ENCODE data around the gene METTL23. TPM values are rescaled to one million over a fixed set of nuclear protein-coding genes. Genes with fewer than 3 reads are reported as not detected.

The METTL23 gene
- total RNA-seq (2014; rRNA removed; shearing (Covaris generic); ENCODE audit: low replicate concordance): 40.5 and 56.8 TPM in 2 replicates

GRCh38 chr17:76726776-76727718 lies at the start of gene METTL23:
TSS of gene METTL23 (plus strand) at chr17:76726839. CDS start at chr17:76729711, 2,872 bp downstream.
- in situ Hi-C loops (cut with HindIII; ENCODE audit: low pct_unique_long_range_greater_than_20kb, low sequenced_read_pairs): no loop called here
- DNase-seq (ENCODE audit: low read depth): no peak

- in situ Hi-C loops (cut with HindIII; ENCODE audit: low pct_unique_long_range_greater_than_20kb, low sequenced_read_pairs): no loop called here
- DNase-seq (ENCODE audit: low read depth): no peak
Observed at GRCh38 chr17:76677406-76677805, 49.2 kb upstream of the METTL23 start.

- in situ Hi-C loops (cut with HindIII; ENCODE audit: low pct_unique_long_range_greater_than_20kb, low sequenced_read_pairs): no loop called here
- DNase-seq (ENCODE audit: low read depth): no peak
Observed at GRCh38 chr17:76678330-76678729, 48.3 kb upstream of the METTL23 start.

GRCh38 chr17:76679239-76679638 lies 47.4 kb upstream of the METTL23 start:
- in situ Hi-C loops (cut with HindIII; ENCODE audit: low pct_unique_long_range_greater_than_20kb, low sequenced_read_pairs): no loop called here

GRCh38 chr17:76681222-76682137 lies 45.2 kb upstream of the METTL23 start:
- in situ Hi-C loops (cut with HindIII; ENCODE audit: low pct_unique_long_range_greater_than_20kb, low sequenced_read_pairs): no loop called here
- peak; percentile 62 for DNase-seq (ENCODE audit: low read depth)

More at GRCh38 chr17:76679239-76679638, 47.4 kb upstream of the METTL23 start:
- no peak for DNase-seq (ENCODE audit: low read depth)

- DNase-seq (ENCODE audit: low read depth): no peak
- in situ Hi-C loops (cut with HindIII; ENCODE audit: low pct_unique_long_range_greater_than_20kb, low sequenced_read_pairs): no loop called here
Observed at GRCh38 chr17:76682296-76682695, 44.3 kb upstream of the METTL23 start.

GRCh38 chr17:76683011-76683755 lies 43.5 kb upstream of the METTL23 start:
- no peak for DNase-seq (ENCODE audit: low read depth)
- in situ Hi-C loops (cut with HindIII; ENCODE audit: low pct_unique_long_range_greater_than_20kb, low sequenced_read_pairs): no loop called here

GRCh38 chr17:76683921-76684745 lies 42.5 kb upstream of the METTL23 start:
- no peak for DNase-seq (ENCODE audit: low read depth)
- in situ Hi-C loops (cut with HindIII; ENCODE audit: low pct_unique_long_range_greater_than_20kb, low sequenced_read_pairs): no loop called here

- in situ Hi-C loops (cut with HindIII; ENCODE audit: low pct_unique_long_range_greater_than_20kb, low sequenced_read_pairs): no loop called here
- DNase-seq (ENCODE audit: low read depth): no peak
Observed at GRCh38 chr17:76684756-76685155, 41.9 kb upstream of the METTL23 start.

- no peak for DNase-seq (ENCODE audit: low read depth)
- in situ Hi-C loops (cut with HindIII; ENCODE audit: low pct_unique_long_range_greater_than_20kb, low sequenced_read_pairs): no loop called here
Observed at GRCh38 chr17:76685366-76685765, 41.3 kb upstream of the METTL23 start.

GRCh38 chr17:76685846-76686245 lies 40.8 kb upstream of the METTL23 start:
- in situ Hi-C loops (cut with HindIII; ENCODE audit: low pct_unique_long_range_greater_than_20kb, low sequenced_read_pairs): no loop called here
- DNase-seq (ENCODE audit: low read depth): no peak

GRCh38 chr17:76686538-76687297 lies 39.9 kb upstream of the METTL23 start:
- DNase-seq (ENCODE audit: low read depth): peak; percentile 29
- in situ Hi-C loops (cut with HindIII; ENCODE audit: low pct_unique_long_range_greater_than_20kb, low sequenced_read_pairs): no loop called here

- in situ Hi-C loops (cut with HindIII; ENCODE audit: low pct_unique_long_range_greater_than_20kb, low sequenced_read_pairs): no loop called here
- no peak for DNase-seq (ENCODE audit: low read depth)
Observed at GRCh38 chr17:76687298-76688164, 39.1 kb upstream of the METTL23 start.

GRCh38 chr17:76688165-76688622 lies 38.4 kb upstream of the METTL23 start:
- peak; percentile 55 for DNase-seq (ENCODE audit: low read depth)
- in situ Hi-C loops (cut with HindIII; ENCODE audit: low pct_unique_long_range_greater_than_20kb, low sequenced_read_pairs): no loop called here

GRCh38 chr17:76689859-76690258 lies 36.8 kb upstream of the METTL23 start:
- in situ Hi-C loops (cut with HindIII; ENCODE audit: low pct_unique_long_range_greater_than_20kb, low sequenced_read_pairs): no loop called here
- DNase-seq (ENCODE audit: low read depth): no peak

All from Caki2 (cell line).